Muscle layer of duodenum (tissue), 2 donors: ENCODE results near the gene IER3IP1.

Experiments
- H3K27ac ChIP-seq: one replicate; pipeline ENCODE4 v1.7.0; 2013; ENCODE audit warnings: mild to moderate bottlenecking, low read length
- H3K27me3 ChIP-seq: one replicate; pipeline ENCODE4 v1.7.0; 2013; ENCODE audit warnings: low read depth, mild to moderate bottlenecking, control low read depth, low read length
- H3K36me3 ChIP-seq, 2 donors: one replicate each; pipeline ENCODE4 v1.7.0; 2013; ENCODE audit warnings: low read length in 2 of 2, control low read depth in 1 of 2, mild to moderate bottlenecking in 1 of 2; ENCODE audit not compliant: insufficient read depth in 2 of 2, control insufficient read depth in 1 of 2
- H3K4me1 ChIP-seq, 2 donors: one replicate each; pipeline ENCODE4 v1.7.0; 2013; ENCODE audit warnings: low read length in 2 of 2, mild to moderate bottlenecking in 2 of 2, control low read depth in 1 of 2, moderate library complexity in 1 of 2; ENCODE audit not compliant: insufficient read depth in 2 of 2, control insufficient read depth in 1 of 2
- H3K4me3 ChIP-seq, 2 donors: one replicate each; pipeline ENCODE4 v1.7.0; 2013; ENCODE audit warnings: low read length in 2 of 2, low read depth in 1 of 2, mild to moderate bottlenecking in 1 of 2
- H3K9me3 ChIP-seq, 2 donors: one replicate each; pipeline ENCODE4 v1.7.0; 2013; ENCODE audit warnings: low read length in 2 of 2, control low read depth in 1 of 2, mild to moderate bottlenecking in 1 of 2; ENCODE audit not compliant: control insufficient read depth in 1 of 2
- donor health status: healthy.

IER3IP1 gene

DNA sequence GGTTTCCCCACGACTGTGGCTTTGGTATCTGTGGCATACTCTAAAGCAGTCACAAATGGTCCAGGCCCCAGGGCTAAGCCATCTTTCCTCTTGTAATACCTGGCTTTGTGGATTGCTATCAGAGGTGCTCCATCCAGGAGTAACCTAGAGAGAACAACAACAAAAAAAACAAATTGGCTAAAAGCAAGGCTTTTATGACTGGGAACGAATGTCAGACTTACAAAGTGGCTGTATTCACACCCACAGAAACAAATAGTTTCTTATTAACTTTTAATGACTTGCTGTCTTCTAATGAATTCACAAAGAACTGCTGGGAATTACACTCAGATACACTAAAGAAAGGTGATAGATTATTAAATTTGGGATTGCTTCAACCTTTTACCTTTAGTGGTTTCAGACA lies 61.0 kb downstream of the IER3IP1 start:
- H3K27ac ChIP-seq: no peak overlapping the region

DNA sequence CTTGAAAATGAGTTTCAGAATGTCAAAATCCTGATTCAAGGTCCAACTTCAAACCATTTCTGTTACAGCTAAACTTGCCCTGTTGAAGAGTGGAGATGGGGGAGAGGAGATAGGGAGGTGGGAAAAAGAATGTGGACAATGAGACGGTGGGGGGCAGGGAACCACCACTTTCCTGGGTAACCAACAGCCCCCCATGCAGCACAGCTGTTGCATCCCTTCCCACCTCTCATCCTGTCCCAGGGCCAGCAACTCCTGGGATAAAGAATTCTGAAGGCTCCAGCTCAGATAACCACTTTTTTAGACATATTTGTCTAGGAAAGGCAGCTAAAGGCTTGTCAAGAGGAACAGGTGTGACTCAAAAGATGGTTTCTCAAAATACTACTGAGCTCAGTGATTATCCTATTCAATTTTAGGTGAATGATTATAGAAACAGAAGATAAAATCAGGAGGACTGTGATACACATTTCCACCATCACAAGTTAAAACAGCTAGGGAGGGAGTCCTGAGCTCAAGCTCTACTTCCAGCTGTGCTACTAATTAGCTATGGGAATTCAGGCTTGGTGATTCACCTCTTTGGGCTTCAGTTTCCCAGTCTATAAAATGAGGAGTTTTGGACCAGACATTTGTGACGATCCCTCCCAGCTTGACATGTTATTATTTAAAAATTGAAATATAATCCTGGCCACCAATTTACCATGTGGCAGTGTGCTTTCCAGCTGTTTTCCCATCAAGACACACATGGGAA lies 62.2 kb downstream of the IER3IP1 start:
- no peaks in the 10 kb centered on the region for H3K9me3 ChIP-seq
- no peaks in the 10 kb centered on the region for H3K27me3 ChIP-seq
- H3K27ac ChIP-seq: no peak overlapping the region
- H3K36me3 ChIP-seq: peaks cover 34 to 56% of the 10 kb centered on the region in 2 donors
- H3K4me1 ChIP-seq: no peaks in the 10 kb centered on the region
- H3K4me3 ChIP-seq: no peak overlapping the region

More for the DNA sequence above, 61.0 kb downstream of the IER3IP1 start:
- Histone ChIP-seq H3K36me3 (peaks cover 34 to 44% of the 10 kb centered on the region in 2 donors), H3K4me3 (no peak overlapping the region), H3K27me3 (no peaks in the 10 kb centered on the region), H3K9me3 (no peaks in the 10 kb centered on the region), H3K4me1 (no peaks in the 10 kb centered on the region)

DNA sequence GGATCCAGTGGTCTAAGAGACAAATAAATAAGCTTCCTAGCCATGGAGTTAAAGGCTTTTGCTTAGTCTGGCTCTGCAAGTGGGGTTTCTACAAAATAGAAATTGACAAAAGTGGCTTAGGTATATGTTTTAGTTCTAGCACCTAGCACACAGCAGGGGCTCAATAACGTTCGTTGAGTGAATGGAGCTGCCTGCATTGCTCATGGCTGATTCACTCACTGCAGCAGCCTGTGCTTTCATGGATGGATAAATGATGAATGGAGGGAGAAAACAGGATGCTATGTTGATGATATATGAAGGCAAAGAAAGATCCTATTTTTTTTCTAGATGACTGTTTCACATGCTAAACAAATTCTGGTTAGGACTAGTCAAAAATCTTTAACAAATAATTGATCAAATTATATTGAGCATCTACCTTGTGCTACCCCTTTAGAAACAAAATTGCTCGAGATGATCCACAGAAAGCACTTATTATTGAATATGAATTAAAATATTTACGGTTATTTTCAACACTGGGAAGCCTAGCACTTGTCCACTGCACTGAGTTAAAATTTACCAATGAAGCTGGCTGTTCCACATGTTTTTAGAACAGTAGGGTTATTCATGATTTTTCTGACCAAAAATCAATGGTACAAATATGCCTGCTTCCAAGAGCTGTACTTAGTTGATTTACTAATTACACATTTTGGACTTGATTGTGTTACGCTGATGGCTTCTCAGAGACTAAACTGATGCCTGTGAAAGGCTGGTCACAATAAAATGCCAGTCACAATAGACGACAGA lies 65.5 kb downstream of the IER3IP1 start:
- H3K4me1 ChIP-seq: no peaks in the 10 kb centered on the region
- no peaks in the 10 kb centered on the region for H3K9me3 ChIP-seq
- H3K36me3 ChIP-seq: peaks cover 55 to 77% of the 10 kb centered on the region in 2 donors
- no peaks in the 10 kb centered on the region for H3K27me3 ChIP-seq
- H3K4me3 ChIP-seq: no peak overlapping the region
- H3K27ac ChIP-seq: no peak overlapping the region

DNA sequence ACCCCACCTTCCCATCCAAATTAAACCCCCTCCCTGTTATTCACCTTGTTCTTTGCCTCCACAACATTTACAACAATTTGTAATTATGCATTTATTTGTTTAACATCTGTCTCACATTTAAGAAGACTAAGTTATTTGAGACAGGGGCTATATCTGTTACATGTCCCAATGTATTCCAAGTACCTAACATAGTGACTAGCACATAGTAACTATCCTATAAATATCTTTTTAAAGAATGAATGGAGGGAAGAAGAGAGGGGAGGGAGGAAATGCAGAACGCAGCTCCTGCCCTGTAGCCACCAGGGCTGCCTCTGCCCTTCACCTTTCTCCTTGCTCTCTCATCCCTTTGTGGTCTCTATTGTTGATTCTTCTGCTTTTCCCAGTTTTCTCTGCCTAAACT lies 66.4 kb downstream of the IER3IP1 start:
- no peak overlapping the region for H3K4me3 ChIP-seq
- H3K36me3 ChIP-seq: peaks cover 53 to 74% of the 10 kb centered on the region in 2 donors
- no peak overlapping the region for H3K27ac ChIP-seq
- no peaks in the 10 kb centered on the region for H3K9me3 ChIP-seq
- H3K27me3 ChIP-seq: no peaks in the 10 kb centered on the region
- no peaks in the 10 kb centered on the region for H3K4me1 ChIP-seq

DNA sequence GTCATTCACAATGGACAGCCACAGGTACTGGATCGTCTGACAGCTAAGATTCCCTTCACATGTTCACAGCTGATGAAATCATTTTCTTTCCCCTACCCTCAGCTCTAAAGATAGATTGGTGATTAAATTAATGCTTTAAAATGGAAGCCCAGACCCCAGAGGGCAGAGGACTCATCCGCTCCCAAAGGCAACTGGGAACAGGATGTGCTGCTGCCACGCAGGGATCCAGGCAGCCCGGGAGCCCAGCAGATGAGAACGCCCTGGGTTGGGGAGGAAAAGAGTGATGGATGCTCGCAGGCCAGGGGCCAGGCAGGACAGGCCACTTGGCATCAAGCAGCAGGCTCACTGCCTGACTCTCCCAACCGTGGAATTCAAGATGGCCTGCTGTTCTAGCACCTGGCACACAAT lies 67.2 kb downstream of the IER3IP1 start:
- Histone ChIP-seq H3K4me1 (no peaks in the 10 kb centered on the region), H3K9me3 (no peaks in the 10 kb centered on the region), H3K36me3 (peaks cover 60 to 75% of the 10 kb centered on the region in 2 donors), H3K27me3 (no peaks in the 10 kb centered on the region), H3K4me3 (no peak overlapping the region), H3K27ac (no peak overlapping the region)

DNA sequence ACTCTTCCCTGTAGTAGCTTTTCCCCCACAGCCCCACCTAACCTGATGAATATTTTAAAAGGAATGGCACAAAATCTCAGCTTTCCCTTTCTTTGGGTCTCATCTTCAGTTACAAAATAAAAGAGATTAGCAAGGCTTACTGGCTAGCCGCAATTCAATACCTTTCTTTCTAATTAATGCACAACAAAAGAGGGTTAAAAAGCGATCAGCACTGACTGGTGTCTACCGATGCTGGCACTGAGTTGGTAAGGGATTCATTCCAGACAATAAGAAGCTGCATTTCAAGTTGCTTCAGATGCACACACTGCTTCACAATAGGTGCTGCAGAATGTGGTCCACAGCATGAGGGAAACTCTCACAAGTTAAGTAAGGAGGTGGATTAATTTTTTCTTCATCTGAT lies 67.8 kb downstream of the IER3IP1 start:
- no peaks in the 10 kb centered on the region for H3K9me3 ChIP-seq
- no peaks in the 10 kb centered on the region for H3K4me1 ChIP-seq
- no peaks in the 10 kb centered on the region for H3K27me3 ChIP-seq
- H3K27ac ChIP-seq: no peak overlapping the region
- no peak overlapping the region for H3K4me3 ChIP-seq
- H3K36me3 ChIP-seq: peaks cover 57 to 70% of the 10 kb centered on the region in 2 donors
